ENCODE measurements around the gene CBLC.

CBLC gene

GRCh38 chr19:44777715-44778347 lies at the start of gene CBLC:
Gene CBLC (plus strand): TSS chr19:44777890. CDS start chr19:44777932, 42 bp downstream.
- no peak for DNase-seq

- no peak for DNase-seq
These were observed 49.5 kb upstream of the CBLC start for GRCh38 chr19:44728178-44728577.

GRCh38 chr19:44729516-44730033 lies 48.1 kb upstream of the CBLC start:
- DNase-seq: no peak

- no peak for DNase-seq
These were observed 46.6 kb upstream of the CBLC start for GRCh38 chr19:44731081-44731480.

GRCh38 chr19:44731622-44732021 lies 46.1 kb upstream of the CBLC start:
- no peak for DNase-seq

GRCh38 chr19:44732235-44733014 lies 45.3 kb upstream of the CBLC start:
- no peak for DNase-seq

GRCh38 chr19:44734357-44734756 lies 43.3 kb upstream of the CBLC start:
- no peak for DNase-seq

- DNase-seq: no peak
These were observed 42.7 kb upstream of the CBLC start for GRCh38 chr19:44735011-44735410.

- no peak for DNase-seq
These were observed 40.2 kb upstream of the CBLC start for GRCh38 chr19:44737238-44738071.

GRCh38 chr19:44738136-44738535 lies 39.6 kb upstream of the CBLC start:
- no peak for DNase-seq

GRCh38 chr19:44738603-44739558 lies 38.8 kb upstream of the CBLC start:
- no peak for DNase-seq

GRCh38 chr19:44740351-44740824 lies 37.3 kb upstream of the CBLC start:
- no peak for DNase-seq

- DNase-seq: no peak
These were observed 36.4 kb upstream of the CBLC start for GRCh38 chr19:44741258-44741731.

- DNase-seq: no peak
These were observed 35.8 kb upstream of the CBLC start for GRCh38 chr19:44741841-44742329.

GRCh38 chr19:44742330-44743061 lies 35.2 kb upstream of the CBLC start:
- DNase-seq: no peak

GRCh38 chr19:44744871-44745332 lies 32.8 kb upstream of the CBLC start:
- no peak for DNase-seq

- no peak for DNase-seq
These were observed 32.3 kb upstream of the CBLC start for GRCh38 chr19:44745341-44745831.

GRCh38 chr19:44745887-44746600 lies 31.6 kb upstream of the CBLC start:
- no peak for DNase-seq

- DNase-seq: no peak
These were observed 31.1 kb upstream of the CBLC start for GRCh38 chr19:44746616-44746945.
